ENCODE results near the gene KAZN.

KAZN gene

GRCh38 chr1:14800014-14800413, 201.5 kb downstream of the KAZN start:
- no peak for ATAC-seq
- TF ChIP-seq TSHZ2 (CRISPR knock-in tag; IDR thresholded peaks at IDR 0.05) (no peak), SNAI2 (CRISPR knock-in tag; IDR thresholded peaks at IDR 0.05) (no peak), GLIS3 (CRISPR knock-in tag; IDR thresholded peaks at IDR 0.05) (no peak), ISL1 (CRISPR knock-in tag; IDR thresholded peaks at IDR 0.05) (no peak), PPARA (CRISPR knock-in tag; IDR thresholded peaks at IDR 0.05; ENCODE audit: borderline replicate concordance) (no peak)

- no peak for ATAC-seq
- TF ChIP-seq PPARA (CRISPR knock-in tag; IDR thresholded peaks at IDR 0.05; ENCODE audit: borderline replicate concordance) (no peak), ZFP3 (CRISPR knock-in tag; IDR thresholded peaks at IDR 0.05) (no peak), ZNF8 (CRISPR knock-in tag; IDR thresholded peaks at IDR 0.05) (no peak), CSDC2 (CRISPR knock-in tag; IDR thresholded peaks at IDR 0.05) (no peak), TOX (CRISPR knock-in tag; IDR thresholded peaks at IDR 0.05; ENCODE audit: borderline replicate concordance) (no peak), SNAI2 (CRISPR knock-in tag; IDR thresholded peaks at IDR 0.05) (no peak), ISL1 (CRISPR knock-in tag; IDR thresholded peaks at IDR 0.05) (no peak), ARNTL (CRISPR knock-in tag; IDR thresholded peaks at IDR 0.05; ENCODE audit: borderline replicate concordance, low read depth) (no peak), ZFP30 (CRISPR knock-in tag; IDR thresholded peaks at IDR 0.05) (no peak), TCF4 (CRISPR knock-in tag; IDR thresholded peaks at IDR 0.05; ENCODE audit: borderline replicate concordance) (no peak), ZNF70 (CRISPR knock-in tag; IDR thresholded peaks at IDR 0.05) (no peak), BACH2 (CRISPR knock-in tag; IDR thresholded peaks at IDR 0.05; ENCODE audit: borderline replicate concordance) (no peak), GLIS3 (CRISPR knock-in tag; IDR thresholded peaks at IDR 0.05) (no peak), PATZ1 (CRISPR knock-in tag; IDR thresholded peaks at IDR 0.05; ENCODE audit: borderline replicate concordance) (no peak), ZC3H10 (CRISPR knock-in tag; IDR thresholded peaks at IDR 0.05) (no peak)
- TF ChIP-seq, protein P1, sequence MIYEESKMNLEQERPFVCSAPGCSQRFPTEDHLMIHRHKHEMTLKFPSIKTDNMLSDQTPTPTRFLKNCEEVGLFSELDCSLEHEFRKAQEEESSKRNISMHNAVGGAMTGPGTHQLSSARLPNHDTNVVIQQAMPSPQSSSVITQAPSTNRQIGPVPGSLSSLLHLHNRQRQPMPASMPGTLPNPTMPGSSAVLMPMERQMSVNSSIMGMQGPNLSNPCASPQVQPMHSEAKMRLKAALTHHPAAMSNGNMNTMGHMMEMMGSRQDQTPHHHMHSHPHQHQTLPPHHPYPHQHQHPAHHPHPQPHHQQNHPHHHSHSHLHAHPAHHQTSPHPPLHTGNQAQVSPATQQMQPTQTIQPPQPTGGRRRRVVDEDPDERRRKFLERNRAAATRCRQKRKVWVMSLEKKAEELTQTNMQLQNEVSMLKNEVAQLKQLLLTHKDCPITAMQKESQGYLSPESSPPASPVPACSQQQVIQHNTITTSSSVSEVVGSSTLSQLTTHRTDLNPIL (CRISPR knock-in tag; IDR thresholded peaks at IDR 0.05; ENCODE audit: low read depth), result no peak
Observed at GRCh38 chr1:14800500-14801076, 202.1 kb downstream of the KAZN start.

GRCh38 chr1:14803002-14803789, 204.7 kb downstream of the KAZN start:
- TF ChIP-seq ESRRG (CRISPR knock-in tag; IDR thresholded peaks at IDR 0.05), result no peak
- no peak for TF ChIP-seq GLIS3 (CRISPR knock-in tag; IDR thresholded peaks at IDR 0.05)
- no peak for TF ChIP-seq ARNTL (CRISPR knock-in tag; IDR thresholded peaks at IDR 0.05; ENCODE audit: borderline replicate concordance, low read depth)
- TF ChIP-seq, protein P2, sequence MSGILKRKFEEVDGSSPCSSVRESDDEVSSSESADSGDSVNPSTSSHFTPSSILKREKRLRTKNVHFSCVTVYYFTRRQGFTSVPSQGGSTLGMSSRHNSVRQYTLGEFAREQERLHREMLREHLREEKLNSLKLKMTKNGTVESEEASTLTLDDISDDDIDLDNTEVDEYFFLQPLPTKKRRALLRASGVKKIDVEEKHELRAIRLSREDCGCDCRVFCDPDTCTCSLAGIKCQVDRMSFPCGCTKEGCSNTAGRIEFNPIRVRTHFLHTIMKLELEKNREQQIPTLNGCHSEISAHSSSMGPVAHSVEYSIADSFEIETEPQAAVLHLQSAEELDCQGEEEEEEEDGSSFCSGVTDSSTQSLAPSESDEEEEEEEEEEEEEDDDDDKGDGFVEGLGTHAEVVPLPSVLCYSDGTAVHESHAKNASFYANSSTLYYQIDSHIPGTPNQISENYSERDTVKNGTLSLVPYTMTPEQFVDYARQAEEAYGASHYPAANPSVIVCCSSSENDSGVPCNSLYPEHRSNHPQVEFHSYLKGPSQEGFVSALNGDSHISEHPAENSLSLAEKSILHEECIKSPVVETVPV (CRISPR knock-in tag; IDR thresholded peaks at IDR 0.05), result no peak

GRCh38 chr1:14804626-14805025, 206.1 kb downstream of the KAZN start:
- TF ChIP-seq ZFP3 (CRISPR knock-in tag; IDR thresholded peaks at IDR 0.05), result no peak
- TF ChIP-seq BACH2 (CRISPR knock-in tag; IDR thresholded peaks at IDR 0.05; ENCODE audit: borderline replicate concordance), result no peak
- TF ChIP-seq, protein P1 (CRISPR knock-in tag; IDR thresholded peaks at IDR 0.05; ENCODE audit: low read depth), result no peak
- TF ChIP-seq TCF4 (CRISPR knock-in tag; IDR thresholded peaks at IDR 0.05; ENCODE audit: borderline replicate concordance), result no peak
- no peak for ATAC-seq

More at GRCh38 chr1:14803002-14803789, 204.7 kb downstream of the KAZN start:
- ATAC-seq, result no peak
